KMS-11 (cell line): ENCODE data around the gene NEK1.
"Not testable (repeated sequence)": the region's sequence is repeated elsewhere in the genome, so short reads cannot be mapped to it uniquely, and the experiment has no call there.

Experiments used
- H2AFZ ChIP-seq: fragments of 200-600 bp; sonication (generic); 2 replicates; pipeline ENCODE4 v1.6.1; 2016; ENCODE audit warnings: antibody characterized with exemption, mixed run types, low read depth
- H3K27ac ChIP-seq: fragments of 200-600 bp; sonication (generic); 2 replicates; pipeline ENCODE4 v1.6.1; 2016; ENCODE audit warnings: mild to moderate bottlenecking, mixed run types
- H3K27me3 ChIP-seq: fragments of 200-600 bp; sonication (generic); 2 replicates; pipeline ENCODE4 v1.6.1; 2017; ENCODE audit warnings: mild to moderate bottlenecking, low read depth, mixed run types, moderate library complexity; ENCODE audit not compliant: insufficient read depth
- H3K36me3 ChIP-seq: fragments of 200-600 bp; sonication (generic); 2 replicates; pipeline ENCODE4 v1.6.1; 2017; ENCODE audit warnings: mild to moderate bottlenecking, mixed run types; ENCODE audit not compliant: insufficient read depth
- H3K4me1 ChIP-seq: fragments of 200-600 bp; sonication (generic); 2 replicates; pipeline ENCODE4 v1.6.1; 2016; ENCODE audit warnings: mild to moderate bottlenecking, low read depth, mixed run types; ENCODE audit not compliant: poor library complexity, severe bottlenecking
- H3K4me2 ChIP-seq: fragments of 200-600 bp; sonication (generic); 2 replicates; pipeline ENCODE4 v1.7.0; 2016; ENCODE audit warnings: mild to moderate bottlenecking, mixed run types
- H3K4me3 ChIP-seq: fragments of 200-600 bp; sonication (generic); IDR thresholded peaks from 2 replicates; pipeline ENCODE4 v1.6.1; 2017; ENCODE audit warnings: low read depth, low read length, mixed read lengths; ENCODE audit not compliant: insufficient read depth
- H3K79me2 ChIP-seq: fragments of 200-600 bp; sonication (generic); 2 replicates; pipeline ENCODE4 v1.6.1; 2016; ENCODE audit warnings: low read depth, mixed run types; ENCODE audit not compliant: insufficient read depth
- H3K9ac ChIP-seq: fragments of 200-600 bp; sonication (generic); 2 replicates; pipeline ENCODE4 v1.6.1; 2016; ENCODE audit warnings: mild to moderate bottlenecking, mixed run types
- H4K20me1 ChIP-seq: fragments of 200-600 bp; sonication (generic); 2 replicates; pipeline ENCODE4 v1.6.1; 2016; ENCODE audit warnings: mild to moderate bottlenecking, mixed run types; ENCODE audit not compliant: insufficient read depth
- CTCF ChIP-seq: fragments of 200-600 bp; sonication (generic); conservative IDR thresholded peaks from 2 replicates; pipeline ENCODE4 v1.6.1; 2017; ENCODE audit warnings: low read depth, mild to moderate bottlenecking, antibody characterized with exemption, low read length, moderate library complexity, mixed read lengths

NEK1 gene

GRCh38 chr4:169484485-169484884 lies 127.9 kb downstream of the NEK1 start:
- no peak overlapping the region for H3K4me2 ChIP-seq
- no peak for TF ChIP-seq CTCF
- no peaks in the 10 kb centered on the region for H3K27me3 ChIP-seq
- H2AFZ ChIP-seq: no peak overlapping the region
- no peak overlapping the region for H3K27ac ChIP-seq
- no peak overlapping the region for H3K4me3 ChIP-seq
- H3K79me2 ChIP-seq: no peaks in the 10 kb centered on the region
- no peak overlapping the region for H3K9ac ChIP-seq
- H4K20me1 ChIP-seq: no peaks in the 10 kb centered on the region
- H3K4me1 ChIP-seq: peaks cover 4% of the 10 kb centered on the region
- H3K36me3 ChIP-seq: no peaks in the 10 kb centered on the region

GRCh38 chr4:169464080-169464479 lies 148.3 kb downstream of the NEK1 start:
- Histone ChIP-seq H3K27me3 (no peaks in the 10 kb centered on the region), H3K36me3 (no peaks in the 10 kb centered on the region), H4K20me1 (no peaks in the 10 kb centered on the region), H3K79me2 (no peaks in the 10 kb centered on the region), H2AFZ (no peak overlapping the region), H3K4me1 (no peaks in the 10 kb centered on the region), H3K4me3 (no peak overlapping the region), H3K4me2 (no peak overlapping the region), H3K27ac (no peak overlapping the region), H3K9ac (no peak overlapping the region)
- no peak for TF ChIP-seq CTCF

GRCh38 chr4:169460081-169460480 lies 152.3 kb downstream of the NEK1 start:
- H3K27ac ChIP-seq: no peak overlapping the region
- no peak overlapping the region for H3K4me3 ChIP-seq
- H3K79me2 ChIP-seq: no peaks in the 10 kb centered on the region
- H3K9ac ChIP-seq: no peak overlapping the region
- H2AFZ ChIP-seq: no peak overlapping the region
- no peaks in the 10 kb centered on the region for H3K4me1 ChIP-seq
- TF ChIP-seq CTCF: no peak
- no peaks in the 10 kb centered on the region for H3K36me3 ChIP-seq
- H3K4me2 ChIP-seq: no peak overlapping the region
- no peaks in the 10 kb centered on the region for H4K20me1 ChIP-seq
- no peaks in the 10 kb centered on the region for H3K27me3 ChIP-seq

- no peaks in the 10 kb centered on the region for H4K20me1 ChIP-seq
- no peak overlapping the region for H3K27ac ChIP-seq
- H3K79me2 ChIP-seq: no peaks in the 10 kb centered on the region
- H3K4me1 ChIP-seq: no peaks in the 10 kb centered on the region
- H3K36me3 ChIP-seq: no peaks in the 10 kb centered on the region
- H3K27me3 ChIP-seq: no peaks in the 10 kb centered on the region
- no peak overlapping the region for H2AFZ ChIP-seq
- H3K4me2 ChIP-seq: no peak overlapping the region
- H3K4me3 ChIP-seq: no peak overlapping the region
- H3K9ac ChIP-seq: no peak overlapping the region
- no peak for TF ChIP-seq CTCF
Measured at GRCh38 chr4:169458575-169458974, 153.8 kb downstream of the NEK1 start.

- H2AFZ ChIP-seq, H3K27me3 ChIP-seq, H3K9ac ChIP-seq, H3K36me3 ChIP-seq, H3K4me3 ChIP-seq, H4K20me1 ChIP-seq, H3K4me1 ChIP-seq, H3K4me2 ChIP-seq, H3K27ac ChIP-seq, H3K79me2 ChIP-seq: not testable (repeated sequence)
Measured at GRCh38 chr4:169452644-169453043, 159.7 kb downstream of the NEK1 start.

GRCh38 chr4:169448935-169449334 lies 163.4 kb downstream of the NEK1 start:
- not testable (repeated sequence) for H3K4me3 ChIP-seq, H3K36me3 ChIP-seq, H3K27me3 ChIP-seq, H2AFZ ChIP-seq, H3K79me2 ChIP-seq, H3K9ac ChIP-seq, H3K4me1 ChIP-seq, H3K4me2 ChIP-seq, H3K27ac ChIP-seq, H4K20me1 ChIP-seq
